GM13976 (cell line): ENCODE measurements around the gene HYAL2.
"Not testable (repeated sequence)": the region's sequence is repeated elsewhere in the genome, so short reads cannot be mapped to it uniquely, and the experiment has no call there.

Experiments used
- DNase-seq: peaks from one replicate; pipeline ENCODE4 v3.0.0; 2012; ENCODE audit warnings: low spot score
- in situ Hi-C: fragments of 300-500 bp; cut with MboI; formaldehyde crosslinking; loops from one replicate; pipeline ENCODE4 v1.12.0; 2022; ENCODE audit warnings: low sequenced_read_pairs, mixed read lengths, inconsistent platforms; ENCODE audit not compliant: unreplicated experiment
- TF ChIP-seq, protein P1 (sequence below): IDR thresholded peaks from 2 replicates; pipeline ENCODE4 v1.5.1; 2012; ENCODE audit warnings: borderline replicate concordance, mild to moderate bottlenecking; ENCODE audit not compliant: insufficient read depth; ENCODE audit errors: extremely low read depth, missing control alignments, control extremely low read depth

The HYAL2 gene

GRCh38 chr3:50288387-50289007 lies 34.0 kb downstream of the HYAL2 start:
- DNase-seq = no peak
- in situ Hi-C loops = no loop called here
- TF ChIP-seq, protein P1, sequence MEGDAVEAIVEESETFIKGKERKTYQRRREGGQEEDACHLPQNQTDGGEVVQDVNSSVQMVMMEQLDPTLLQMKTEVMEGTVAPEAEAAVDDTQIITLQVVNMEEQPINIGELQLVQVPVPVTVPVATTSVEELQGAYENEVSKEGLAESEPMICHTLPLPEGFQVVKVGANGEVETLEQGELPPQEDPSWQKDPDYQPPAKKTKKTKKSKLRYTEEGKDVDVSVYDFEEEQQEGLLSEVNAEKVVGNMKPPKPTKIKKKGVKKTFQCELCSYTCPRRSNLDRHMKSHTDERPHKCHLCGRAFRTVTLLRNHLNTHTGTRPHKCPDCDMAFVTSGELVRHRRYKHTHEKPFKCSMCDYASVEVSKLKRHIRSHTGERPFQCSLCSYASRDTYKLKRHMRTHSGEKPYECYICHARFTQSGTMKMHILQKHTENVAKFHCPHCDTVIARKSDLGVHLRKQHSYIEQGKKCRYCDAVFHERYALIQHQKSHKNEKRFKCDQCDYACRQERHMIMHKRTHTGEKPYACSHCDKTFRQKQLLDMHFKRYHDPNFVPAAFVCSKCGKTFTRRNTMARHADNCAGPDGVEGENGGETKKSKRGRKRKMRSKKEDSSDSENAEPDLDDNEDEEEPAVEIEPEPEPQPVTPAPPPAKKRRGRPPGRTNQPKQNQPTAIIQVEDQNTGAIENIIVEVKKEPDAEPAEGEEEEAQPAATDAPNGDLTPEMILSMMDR = no peak

DNA sequence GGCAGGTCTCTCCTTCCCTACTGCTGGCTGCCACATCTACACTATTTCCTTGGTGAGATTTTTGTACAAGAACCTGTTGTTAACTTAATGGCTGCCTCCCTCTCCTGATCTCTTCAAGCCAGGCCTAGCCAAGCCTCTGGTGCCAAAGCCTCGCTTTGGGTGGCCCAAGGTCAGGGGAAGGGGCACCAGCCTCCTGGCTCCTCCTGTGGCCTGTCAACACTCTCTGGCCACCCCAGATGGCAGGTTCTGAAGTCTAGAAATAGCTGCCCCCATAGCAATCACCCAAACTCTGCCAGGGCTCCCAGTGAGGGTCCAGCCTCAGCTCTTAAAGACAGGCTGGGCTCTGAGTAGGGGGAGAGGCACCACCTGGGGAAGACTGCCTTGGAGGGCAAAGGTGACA lies 35.3 kb downstream of the HYAL2 start:
- no peak for DNase-seq
- in situ Hi-C loops = no loop called here

DNA sequence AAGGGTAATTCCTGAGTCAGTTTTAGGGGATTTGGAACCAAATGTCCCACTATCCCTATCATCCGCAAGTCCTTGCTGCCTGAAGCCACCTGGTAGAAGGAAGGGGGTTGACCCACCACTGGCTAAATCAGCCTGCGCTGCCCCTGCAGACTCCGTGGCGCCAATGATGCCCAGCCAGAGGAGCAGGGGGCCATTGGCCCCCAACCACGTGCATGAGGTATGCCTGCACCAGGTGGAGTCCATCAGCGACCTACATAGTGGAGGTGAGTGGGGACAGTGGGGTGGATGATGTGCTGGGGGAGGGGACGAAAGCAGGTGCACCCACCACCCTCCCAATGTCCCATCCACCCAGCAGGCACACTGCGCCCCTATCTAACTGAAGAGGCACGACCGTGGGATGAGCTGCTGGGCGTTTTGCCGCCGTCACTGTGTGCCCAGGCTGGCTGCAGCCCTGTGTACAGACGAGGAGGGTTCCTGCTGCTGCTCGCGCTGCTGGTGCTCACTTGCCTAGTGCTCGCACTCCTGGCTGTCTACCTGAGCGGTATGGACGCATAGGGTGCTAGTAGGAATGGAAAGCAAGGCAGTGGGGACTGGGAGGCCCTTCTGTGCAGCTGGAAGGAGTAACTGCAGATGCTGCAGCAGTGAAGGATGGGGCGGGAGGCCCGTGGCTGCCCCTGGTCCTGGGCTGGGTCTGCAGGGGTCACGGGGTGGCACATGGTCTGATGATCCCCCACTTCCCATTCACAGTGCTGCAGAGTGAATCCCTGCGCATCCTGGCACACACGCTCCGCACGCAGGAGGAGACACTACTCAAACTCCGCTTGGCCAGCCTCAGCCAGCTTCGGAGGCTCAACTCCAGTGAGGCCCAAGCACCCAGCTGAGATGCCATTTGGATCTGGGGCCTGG lies 36.0 kb downstream of the HYAL2 start:
- TF ChIP-seq, protein P1 = no peak
- no peak for DNase-seq
- in situ Hi-C loops = no loop called here

More for the DNA sequence above, 35.3 kb downstream of the HYAL2 start:
- TF ChIP-seq, protein P1 = no peak

DNA sequence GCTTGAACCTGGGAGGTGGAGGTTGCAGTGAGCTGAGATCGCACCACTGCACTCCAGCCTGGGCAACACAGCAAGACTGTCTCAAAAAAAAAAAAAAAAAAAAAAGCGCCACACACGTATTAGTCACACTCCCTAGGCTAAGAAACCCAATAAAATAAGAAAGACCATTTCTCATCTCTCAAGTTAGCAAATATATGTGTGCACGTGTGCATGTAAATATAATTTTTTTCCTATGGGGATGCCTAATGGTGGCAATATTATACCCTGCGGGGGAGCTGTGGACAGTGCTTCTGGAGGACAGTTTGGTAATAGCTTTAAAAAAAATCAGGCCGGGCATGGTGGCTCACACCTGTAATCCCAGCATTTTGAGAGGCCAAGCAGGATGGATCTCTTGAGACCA lies 38.4 kb downstream of the HYAL2 start:
- DNase-seq, in situ Hi-C loops: not testable (repeated sequence)

GRCh38 chr3:50279255-50280016 lies 43.1 kb downstream of the HYAL2 start:
- DNase-seq = no peak
- TF ChIP-seq, protein P1 = no peak
- in situ Hi-C loops = no loop called here

GRCh38 chr3:50278880-50279224 lies 43.7 kb downstream of the HYAL2 start, which contains the start of gene LSMEM2:
Gene LSMEM2 (plus strand): TSS chr3:50279087. CDS start chr3:50279114, 27 bp downstream.
- DNase-seq = no peak
- TF ChIP-seq, protein P1 = no peak
- in situ Hi-C loops = no loop called here
